Lower lobe of right lung (tissue), 2 donors: ENCODE data around the gene CDK11B. TPM values are rescaled to one million over a fixed set of nuclear protein-coding genes. Genes with fewer than 3 reads are reported as not detected.
"Not testable (repeated sequence)": the region's sequence is repeated elsewhere in the genome, so short reads cannot be mapped to it uniquely, and the experiment has no call there.

Experiments used
- ATAC-seq, 2 donors: fragments of 200-7000 bp; cut with Tn5 transposase; one replicate each; pipeline ENCODE4 v1.9.1; 2020 to 2022; ENCODE audit warnings: mild to moderate bottlenecking in 2 of 2, moderate library complexity in 2 of 2
- DNase-seq: peaks from one replicate; pipeline ENCODE4 v3.0.0-alpha.2; 2020
- H3K27ac ChIP-seq: fragments of 200-600 bp; one replicate; pipeline ENCODE4 v1.8.0; 2022
- H3K27me3 ChIP-seq: fragments of 200-600 bp; one replicate; pipeline ENCODE4 v1.8.0; 2022; ENCODE audit warnings: low read depth
- H3K36me3 ChIP-seq: fragments of 200-600 bp; one replicate; pipeline ENCODE4 v1.8.0; 2022; ENCODE audit warnings: mild to moderate bottlenecking
- H3K4me1 ChIP-seq: fragments of 200-600 bp; one replicate; pipeline ENCODE4 v1.8.0; 2022
- H3K4me3 ChIP-seq: fragments of 200-600 bp; one replicate; pipeline ENCODE4 v1.8.0; 2022; ENCODE audit warnings: mild to moderate bottlenecking
- H3K9me3 ChIP-seq: fragments of 200-600 bp; one replicate; pipeline ENCODE4 v1.8.0; 2022
- intact Hi-C: fragments of 100-400 bp; cut with DNase I; formaldehyde crosslinking; loops from one replicate; pipeline ENCODE4 v1.11.0; 2022
- total RNA-seq: library from RNA; stranded (reverse); fragmentation: NEBNext Ultra II Directional; extraction: Animal tissue kit (Norgen Biotek cat#: 25700); gene quantifications from one replicate; pipeline ENCODE4 v1.2.1, GENCODE V29; 2021
- TF ChIP-seq, protein P1 (sequence below): fragments of 200-600 bp; IDR thresholded peaks from one replicate; pipeline ENCODE4 v1.8.0; 2022; ENCODE audit warnings: antibody characterized with exemption, mild to moderate bottlenecking
- donor health status: DM: no; HTN: yes; CAD: no; lungs with severe emphysema.

CDK11B gene
- total RNA-seq, 1 donor from 2014 or later = 23.0 TPM

DNA sequence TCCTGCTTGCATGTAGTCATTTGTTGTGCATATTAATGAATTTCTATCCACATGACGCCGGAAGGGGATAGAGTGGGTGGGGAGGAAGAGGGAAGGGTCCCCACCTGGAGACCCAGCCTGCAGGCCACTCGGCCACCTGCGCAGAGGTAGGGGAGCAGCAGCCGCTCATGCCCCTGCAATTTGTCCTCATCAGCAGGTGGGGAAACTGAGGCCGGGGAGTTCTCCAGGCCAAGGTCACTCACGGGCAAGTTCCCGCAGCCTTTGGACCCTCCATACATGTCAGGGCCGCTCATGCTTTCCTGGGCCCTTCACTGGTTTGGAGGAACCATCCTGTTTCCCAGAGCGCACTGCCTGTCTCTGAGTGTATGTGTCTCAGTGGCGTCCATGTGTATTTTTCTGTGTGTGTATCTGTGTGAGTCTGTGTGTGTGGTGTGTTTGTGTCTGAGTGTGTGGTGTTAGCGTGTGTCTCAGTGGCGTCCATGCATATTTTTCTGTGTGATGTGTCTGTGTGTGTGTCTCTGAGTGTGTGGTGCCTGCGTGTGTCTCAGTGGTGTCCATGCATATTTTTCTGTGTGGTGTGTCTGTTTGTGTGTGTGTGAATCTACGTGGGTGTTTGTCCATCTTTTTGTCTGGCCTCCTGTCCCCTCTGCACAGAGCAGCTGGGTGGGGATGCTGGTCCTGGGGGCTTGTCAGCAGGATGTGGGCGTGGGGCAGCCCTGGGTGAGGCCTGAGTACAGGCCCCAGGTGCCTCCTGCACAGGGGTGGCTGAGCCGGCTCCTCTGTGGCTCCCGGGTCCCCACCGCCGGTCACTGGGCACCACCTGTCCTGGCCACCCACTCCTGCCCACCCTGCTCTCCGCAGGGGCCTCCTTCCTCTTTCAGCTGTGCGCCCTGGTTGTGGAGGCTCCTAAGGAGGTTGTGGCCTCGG is 37.9 kb upstream of the CDK11B start:
- H3K9me3 ChIP-seq, H3K4me3 ChIP-seq, H3K36me3 ChIP-seq, H3K4me1 ChIP-seq, ATAC-seq, H3K27ac ChIP-seq, intact Hi-C loops, H3K27me3 ChIP-seq: not testable (repeated sequence)
- peak; percentile 23 for DNase-seq

DNA sequence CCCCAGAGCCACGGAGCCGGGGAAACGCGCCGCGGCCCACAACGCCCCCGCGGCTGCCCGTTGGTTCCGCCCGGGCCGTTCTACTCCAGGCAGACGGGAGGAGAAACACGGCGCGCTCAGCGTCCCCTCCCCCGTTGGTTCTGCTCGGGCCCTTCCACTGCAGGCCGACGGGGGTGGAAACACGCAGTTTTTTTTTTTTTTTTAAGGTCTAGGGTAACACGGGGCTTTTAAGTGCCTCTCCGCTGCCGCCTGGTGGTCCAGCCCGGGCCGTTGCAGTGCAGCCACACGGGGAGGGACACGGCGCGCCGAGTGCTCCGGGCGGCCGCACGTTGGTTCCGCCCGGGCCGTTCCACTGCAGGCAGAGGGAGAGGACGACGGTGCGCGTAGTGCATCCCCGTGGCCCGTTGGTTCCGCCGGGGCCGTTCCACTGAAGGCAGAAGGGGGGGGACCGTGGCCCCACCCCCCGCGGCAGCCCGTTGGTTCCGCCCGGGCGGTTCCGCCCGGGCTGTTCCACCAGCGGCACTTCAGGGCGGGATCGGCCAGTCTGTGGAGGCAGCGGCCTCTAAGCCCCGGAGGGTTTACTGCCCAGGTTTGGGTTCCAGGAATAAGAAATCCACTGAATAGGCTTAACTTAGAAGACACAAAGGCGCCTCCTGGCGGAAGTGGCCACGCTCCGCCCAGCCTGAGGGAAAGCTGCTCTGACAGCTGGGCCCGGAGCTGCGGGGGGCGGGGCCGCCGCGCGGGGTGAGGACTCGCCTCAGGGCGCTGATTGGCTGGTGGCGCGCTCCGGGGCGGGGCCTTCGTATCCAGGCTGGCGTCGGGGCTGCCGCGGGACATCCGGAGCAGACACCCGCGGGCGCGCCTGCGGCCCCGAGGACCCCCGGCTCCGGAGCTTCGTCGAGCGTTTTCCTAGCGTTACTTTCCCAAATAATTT is 34.2 kb upstream of the CDK11B start, which contains the start of gene SLC35E2B:
Gene SLC35E2B (minus strand): TSS at position 82 of the 934 bp plus-strand sequence. CDS start 16,096 bp downstream, outside the sequence.
- H3K9me3 ChIP-seq, H3K27me3 ChIP-seq, H3K4me1 ChIP-seq, H3K36me3 ChIP-seq, intact Hi-C loops: not testable (repeated sequence)
- H3K4me3 ChIP-seq = peak within 1 kb of the TSS; percentile 53
- DNase-seq (peak; percentile 94), ATAC-seq (peak; percentile 94 to 95)
- H3K27ac ChIP-seq = peak within 1 kb of the TSS; percentile 90

DNA sequence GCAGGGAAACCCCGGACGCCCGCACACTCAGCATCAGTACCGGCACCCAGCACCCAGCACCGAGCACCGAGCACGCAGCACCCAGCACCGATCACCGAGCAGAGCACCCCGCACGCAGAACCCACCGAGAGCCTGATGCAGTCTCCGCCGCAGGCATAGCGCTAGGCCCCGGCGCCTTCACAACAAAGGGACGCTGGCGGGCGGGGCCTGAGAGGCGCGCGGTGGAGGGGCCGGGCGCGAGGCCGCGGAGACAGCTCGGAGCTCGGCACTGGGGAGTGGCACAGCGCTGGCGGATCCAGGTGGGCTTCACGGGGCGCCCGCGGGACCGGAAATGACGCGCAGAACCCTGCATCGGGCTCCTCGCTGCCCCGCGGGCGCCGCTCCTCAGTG is 33.5 kb upstream of the CDK11B start:
- ATAC-seq (peak; percentile 80 to 86), DNase-seq (peak; percentile 82)
- intact Hi-C loops, H3K9me3 ChIP-seq, H3K27me3 ChIP-seq, H3K4me1 ChIP-seq, H3K36me3 ChIP-seq: not testable (repeated sequence)
- peak overlapping the region; percentile 53 for H3K4me3 ChIP-seq
- H3K27ac ChIP-seq = peak overlapping the region; percentile 90

DNA sequence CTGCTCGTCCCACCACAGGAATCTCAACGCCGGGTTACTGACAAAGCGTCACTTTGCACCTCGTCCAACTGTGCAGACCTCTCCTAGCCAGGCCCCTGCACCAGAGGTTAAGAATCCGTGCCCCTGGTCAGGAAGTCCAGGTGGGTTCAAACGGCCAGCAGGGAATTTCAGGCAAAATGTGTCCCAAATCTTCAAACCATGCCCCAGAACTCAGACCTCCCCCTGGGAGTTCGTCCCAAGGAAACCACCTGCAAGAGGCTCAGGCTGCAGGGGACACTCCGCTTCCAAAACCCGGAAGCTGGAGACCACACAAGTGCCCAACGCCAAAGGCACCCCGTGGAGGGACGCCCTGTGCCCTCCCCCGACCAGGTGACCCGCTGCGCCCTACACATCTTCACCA is 32.6 kb upstream of the CDK11B start:
- peak overlapping the region; percentile 42 for H3K4me3 ChIP-seq
- H3K36me3 ChIP-seq, ATAC-seq, H3K9me3 ChIP-seq, H3K27ac ChIP-seq, intact Hi-C loops, H3K4me1 ChIP-seq, H3K27me3 ChIP-seq: not testable (repeated sequence)
- DNase-seq = peak; percentile 2

DNA sequence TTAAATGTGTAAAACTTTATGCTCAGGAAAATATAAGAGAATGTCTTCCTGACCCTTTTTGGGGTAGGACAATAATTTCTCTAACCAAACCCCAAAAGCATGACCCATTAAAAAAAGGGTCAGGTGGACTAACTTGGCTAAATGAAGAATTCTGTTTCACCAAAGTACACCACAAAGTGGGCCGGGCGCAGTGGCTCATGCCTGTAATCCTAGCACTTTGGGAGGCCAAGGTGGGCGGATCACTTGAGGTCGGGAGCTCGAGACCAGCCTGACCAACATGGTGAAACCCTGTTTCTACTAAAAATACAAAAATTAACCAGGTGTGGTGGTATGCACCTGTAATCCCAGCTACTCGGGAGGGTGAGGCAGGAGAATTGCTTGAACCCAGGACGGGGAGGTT is 30.7 kb upstream of the CDK11B start:
- ATAC-seq, H3K36me3 ChIP-seq, H3K9me3 ChIP-seq, H3K27me3 ChIP-seq, H3K4me3 ChIP-seq, intact Hi-C loops, H3K27ac ChIP-seq: not testable (repeated sequence)
- H3K4me1 ChIP-seq = peaks cover 11% of the 10 kb centered on the region
- peak; percentile 24 for DNase-seq

DNA sequence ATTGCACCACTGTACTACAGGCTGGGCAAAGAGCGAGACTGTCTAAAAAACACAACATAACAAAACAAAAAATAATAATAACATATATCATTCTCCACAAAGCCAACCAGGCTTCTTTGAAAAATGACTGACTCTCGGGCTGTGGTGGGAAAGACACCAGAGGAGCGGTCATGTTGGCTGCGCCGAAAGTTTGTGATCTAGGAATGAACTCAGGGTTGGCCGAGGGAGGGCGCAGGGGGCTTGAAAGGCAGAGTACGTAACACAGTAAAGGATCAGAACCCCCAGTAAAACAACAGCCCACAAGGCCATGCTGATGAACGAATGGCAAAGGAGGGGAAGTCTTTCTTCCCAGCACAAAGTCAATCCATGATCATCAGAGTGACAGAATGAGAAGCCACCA is 29.0 kb upstream of the CDK11B start:
- Histone ChIP-seq H3K36me3 (peaks cover 3% of the 10 kb centered on the region), H3K27ac (no peak overlapping the region), H3K9me3 (no peaks in the 10 kb centered on the region), H3K27me3 (no peaks in the 10 kb centered on the region), H3K4me3 (no peak overlapping the region), H3K4me1 (peaks cover 11% of the 10 kb centered on the region)
- TF ChIP-seq, protein P1, sequence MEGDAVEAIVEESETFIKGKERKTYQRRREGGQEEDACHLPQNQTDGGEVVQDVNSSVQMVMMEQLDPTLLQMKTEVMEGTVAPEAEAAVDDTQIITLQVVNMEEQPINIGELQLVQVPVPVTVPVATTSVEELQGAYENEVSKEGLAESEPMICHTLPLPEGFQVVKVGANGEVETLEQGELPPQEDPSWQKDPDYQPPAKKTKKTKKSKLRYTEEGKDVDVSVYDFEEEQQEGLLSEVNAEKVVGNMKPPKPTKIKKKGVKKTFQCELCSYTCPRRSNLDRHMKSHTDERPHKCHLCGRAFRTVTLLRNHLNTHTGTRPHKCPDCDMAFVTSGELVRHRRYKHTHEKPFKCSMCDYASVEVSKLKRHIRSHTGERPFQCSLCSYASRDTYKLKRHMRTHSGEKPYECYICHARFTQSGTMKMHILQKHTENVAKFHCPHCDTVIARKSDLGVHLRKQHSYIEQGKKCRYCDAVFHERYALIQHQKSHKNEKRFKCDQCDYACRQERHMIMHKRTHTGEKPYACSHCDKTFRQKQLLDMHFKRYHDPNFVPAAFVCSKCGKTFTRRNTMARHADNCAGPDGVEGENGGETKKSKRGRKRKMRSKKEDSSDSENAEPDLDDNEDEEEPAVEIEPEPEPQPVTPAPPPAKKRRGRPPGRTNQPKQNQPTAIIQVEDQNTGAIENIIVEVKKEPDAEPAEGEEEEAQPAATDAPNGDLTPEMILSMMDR = no peak
- intact Hi-C loops = no loop called here
- ATAC-seq (no peak), DNase-seq (peak; percentile 19)

DNA sequence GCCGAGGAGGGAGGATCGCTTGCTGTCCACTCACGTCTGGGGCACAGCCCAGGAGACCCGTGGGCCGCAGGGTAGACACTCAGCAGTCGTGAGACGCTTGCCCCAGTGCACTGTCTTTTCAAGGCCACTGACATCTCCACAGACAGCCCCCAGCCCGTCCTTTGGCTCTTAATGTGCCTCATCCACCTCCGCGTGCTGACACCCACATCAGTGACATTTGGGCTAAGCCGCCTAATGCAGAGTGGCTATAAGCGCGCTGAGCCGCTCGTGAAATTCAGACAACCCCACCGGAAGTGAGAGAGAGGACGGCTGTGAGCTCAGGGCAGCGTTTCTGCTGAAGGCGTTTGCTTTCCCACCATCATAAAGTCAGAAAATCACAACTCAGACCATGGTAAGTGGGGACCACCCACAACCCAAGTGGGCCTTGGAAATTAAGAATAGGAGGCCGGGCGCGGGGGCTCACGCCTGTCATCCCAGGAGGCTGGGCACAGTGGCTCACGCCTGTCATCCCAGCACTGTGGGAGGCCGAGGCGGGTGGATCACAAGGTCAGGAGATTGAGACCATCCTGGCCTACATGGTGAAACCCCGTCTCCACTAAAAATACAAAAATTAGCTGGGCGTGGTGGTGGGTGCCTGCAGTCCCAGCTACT is 25.4 kb upstream of the CDK11B start:
- intact Hi-C loops = no loop called here
- Histone ChIP-seq H3K9me3 (no peaks in the 10 kb centered on the region), H3K27me3 (no peaks in the 10 kb centered on the region), H3K4me3 (no peak overlapping the region), H3K4me1 (peaks cover 11% of the 10 kb centered on the region), H3K36me3 (peaks cover 5% of the 10 kb centered on the region), H3K27ac (no peak overlapping the region)
- TF ChIP-seq, protein P1 = no peak
- ATAC-seq (no peak), DNase-seq (no peak)
